B cell (primary cell): Measurements from ENCODE around the gene SEMA3G. TPM values are rescaled to one million over a fixed set of nuclear protein-coding genes. Genes with fewer than 3 reads are reported as not detected.

Experiments used
- ATAC-seq: fragments of 200-7000 bp; cut with Tn5 transposase; one replicate; pipeline ENCODE4 v1.10.0; 2021; ENCODE audit warnings: low read depth, mild to moderate bottlenecking, moderate number of reproducible peaks, moderate library complexity
- CTCF ChIA-PET: fragments of 350-600 bp; sonication (Branson Sonifier 250); formaldehyde crosslinking; loops from one replicate; lab custom pipeline; 2021; ENCODE audit warnings: antibody characterized with exemption, inconsistent platforms; lab: Charles Lee
- POLR2A ChIA-PET: fragments of 350-600 bp; sonication (Branson Sonifier 250); formaldehyde crosslinking; loops from one replicate; lab custom pipeline; 2021; ENCODE audit warnings: antibody characterized with exemption; lab: Charles Lee
- DNase-seq: peaks from one replicate; pipeline ENCODE4 v3.0.0; 2013
- H2AFZ ChIP-seq: 2 replicates; pipeline ENCODE4 v1.6.1; 2012; ENCODE audit warnings: mild to moderate bottlenecking, low read depth, low read length; ENCODE audit not compliant: insufficient read depth, poor library complexity, severe bottlenecking
- H3K27ac ChIP-seq, 2 donors: 1 replicate in 1 of 2; 2 replicates in 1 of 2; pipeline ENCODE4 v1.5.1; 2012 to 2013; ENCODE audit warnings: low read length in 2 of 2, mild to moderate bottlenecking in 2 of 2, moderate library complexity in 1 of 2
- H3K27me3 ChIP-seq, 4 experiments: fragments of 200-600 bp in 1 of 4; sonication (generic) in 1 of 4; replicated peaks in 1 of 4; 1 replicate in 2 of 4; 2 replicates in 2 of 4; pipeline versions ENCODE4 v1.6.1 to v1.7.0; 2013 to 2016; ENCODE audit warnings: low read length in 3 of 4, mild to moderate bottlenecking in 2 of 4, mixed read lengths in 1 of 4, moderate library complexity in 1 of 4; ENCODE audit not compliant: insufficient read depth in 4 of 4, control insufficient read depth in 3 of 4; ENCODE audit errors: control extremely low read depth in 1 of 4
- H3K36me3 ChIP-seq, 2 experiments: replicated peaks in 1 of 2; 1 replicate in 1 of 2; 2 replicates in 1 of 2; pipeline versions ENCODE4 v1.6.1 to v1.7.1; 2013; ENCODE audit warnings: low read length in 1 of 2; ENCODE audit not compliant: insufficient read depth in 2 of 2, control insufficient read depth in 1 of 2; ENCODE audit errors: control extremely low read depth in 1 of 2, extremely low read depth in 1 of 2
- H3K4me1 ChIP-seq, 2 donors: fragments of 200-600 bp in 1 of 2; sonication (generic) in 1 of 2; 1 replicate in 1 of 2; 2 replicates in 1 of 2; pipeline versions ENCODE4 v1.5.1 to v1.6.1; 2013 to 2017; ENCODE audit warnings: low read length in 2 of 2; ENCODE audit not compliant: control insufficient read depth in 2 of 2, insufficient read depth in 2 of 2
- H3K4me2 ChIP-seq: replicated peaks from 2 replicates; pipeline ENCODE3; 2012; ENCODE audit warnings: mild to moderate bottlenecking, low read depth, low read length; ENCODE audit not compliant: poor library complexity, severe bottlenecking
- H3K4me3 ChIP-seq, 5 experiments: fragments of 200-600 bp in 1 of 5; sonication (generic) in 1 of 5; 1 replicate in 3 of 5; 2 replicates in 2 of 5; pipeline versions ENCODE4 v1.5.1 to v1.7.0; 2011 to 2016; ENCODE audit warnings: low read length in 4 of 5, mild to moderate bottlenecking in 4 of 5, low read depth in 2 of 5, control low read depth in 1 of 5, moderate library complexity in 1 of 5; ENCODE audit not compliant: insufficient read depth in 1 of 5; ENCODE audit errors: control extremely low read depth in 1 of 5, extremely low read depth in 1 of 5
- H3K79me2 ChIP-seq: fragments of 200-600 bp; sonication (generic); one replicate; pipeline ENCODE4 v1.6.0; 2016; ENCODE audit warnings: low read length; ENCODE audit not compliant: control insufficient read depth, insufficient read depth
- H3K9ac ChIP-seq: fragments of 200-600 bp; sonication (generic); 2 replicates; pipeline ENCODE4 v1.6.1; 2017; ENCODE audit warnings: mild to moderate bottlenecking, low read length, moderate library complexity
- H3K9me3 ChIP-seq, 3 donors: one replicate each; pipeline versions ENCODE4 v1.6.1 to v1.7.1; 2013; ENCODE audit warnings: low read length in 2 of 3; ENCODE audit not compliant: control insufficient read depth in 2 of 3, insufficient read depth in 1 of 3; ENCODE audit errors: control extremely low read depth in 1 of 3
- H4K20me1 ChIP-seq: 2 replicates; pipeline ENCODE4 v1.6.0; 2012; ENCODE audit warnings: mild to moderate bottlenecking, low read length; ENCODE audit not compliant: insufficient read depth, control insufficient read depth, poor library complexity, severe bottlenecking
- H3K27ac Mint-ChIP-seq: one replicate; pipeline ENCODE4 v1.8.0; 2021; ENCODE audit warnings: mixed read lengths
- H3K27me3 Mint-ChIP-seq: one replicate; pipeline ENCODE4 v1.8.0; 2021; ENCODE audit warnings: mixed read lengths
- H3K4me1 Mint-ChIP-seq: one replicate; pipeline ENCODE4 v1.8.0; 2021; ENCODE audit warnings: mixed read lengths
- H3K4me3 Mint-ChIP-seq: one replicate; pipeline ENCODE4 v1.8.0; 2021; ENCODE audit warnings: mixed read lengths
- H3K9me3 Mint-ChIP-seq: one replicate; pipeline ENCODE4 v1.8.0; 2022; ENCODE audit warnings: mixed read lengths; ENCODE audit not compliant: insufficient read depth
- EZH2 ChIP-seq: IDR thresholded peaks from 2 replicates; pipeline ENCODE4 v1.6.1; 2012; ENCODE audit warnings: borderline replicate concordance, low read depth, mild to moderate bottlenecking, moderate library complexity, low read length; ENCODE audit not compliant: insufficient read depth, poor library complexity, severe bottlenecking
- WGBS: methylation state at CpG from one replicate; pipeline ENCODE4 v1.1.5; 2013; ENCODE audit warnings: missing lambda C conversion rate; ENCODE audit not compliant: insufficient coverage; 5-methylcytosine and 5-hydroxymethylcytosine counted together
- intact Hi-C: fragments of 100-400 bp; cut with micrococcal nuclease; formaldehyde crosslinking; loops from one replicate; pipeline ENCODE4 v1.10.0; 2022
- polyA plus RNA-seq: library from polyadenylated mRNA; depleted of rRNA; stranded (reverse); fragments of >200 nt; gene quantifications from 2 replicates; pipeline ENCODE4 v1.2.3, GENCODE V29; 2012
- total RNA-seq, 2 donors: library from RNA; stranded (reverse); fragments of 120-200 nt in 1 of 2; gene quantifications; 1 replicate in 1 of 2; 2 replicates in 1 of 2; pipeline versions ENCODE4 v1.2.3 to v1.2.4, GENCODE V29; 2013 to 2022
- TF ChIP-seq, protein P1 (sequence below): fragments of 200-600 bp; IDR thresholded peaks from one replicate; pipeline ENCODE4 v1.8.0; 2022; ENCODE audit warnings: antibody characterized with exemption, mild to moderate bottlenecking

Gene SEMA3G
- total and polyA plus RNA-seq, 2 donors (not counting 1 experiment from before 2014, with no cell fraction given): 0.10 to 0.42 TPM

DNA sequence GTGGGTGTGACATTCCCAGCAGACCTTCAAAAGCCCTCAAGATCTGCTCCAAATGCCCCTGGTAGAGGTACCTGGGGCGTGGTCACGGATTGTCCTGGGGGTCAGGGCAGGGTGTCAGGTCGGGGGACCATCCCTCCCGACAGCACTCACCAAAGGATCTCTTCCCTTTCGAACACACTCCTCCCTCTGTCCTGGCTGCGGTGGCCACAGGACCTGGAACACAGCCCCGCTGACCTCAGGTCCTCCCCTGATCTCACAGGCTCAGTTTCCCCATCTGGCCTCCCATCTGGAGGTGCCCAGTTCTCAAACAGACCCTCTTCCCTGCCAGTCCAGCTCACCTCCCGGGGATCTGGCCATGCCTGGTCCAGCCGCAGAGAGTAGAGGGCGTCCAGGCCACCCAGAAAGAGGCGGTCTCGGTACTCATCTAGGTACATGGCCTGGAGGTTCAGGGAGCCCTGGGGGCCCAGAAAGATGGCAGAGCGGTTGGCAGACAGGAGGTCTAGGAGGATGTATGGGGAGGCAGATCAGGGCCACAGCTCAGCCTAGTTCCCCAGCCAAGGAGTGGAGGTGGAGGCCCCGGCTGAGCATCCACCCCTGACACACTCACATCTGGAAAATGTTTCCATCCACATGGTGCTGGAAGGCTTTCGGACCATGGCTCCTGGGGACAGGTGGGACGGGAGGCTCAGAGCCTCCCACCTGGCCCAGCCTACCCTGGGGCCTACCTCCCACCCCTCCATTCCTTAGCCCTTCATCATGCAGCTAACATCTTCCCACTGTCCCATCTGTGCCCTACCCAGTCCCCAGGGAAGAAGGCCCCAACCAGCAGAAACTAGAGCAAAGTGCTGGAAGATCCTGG lies 2.3 kb downstream of the SEMA3G start:
- POLR2A ChIA-PET: no interaction called here
- CTCF ChIA-PET: no interaction called here
- no peak overlapping the region for H3K4me2 ChIP-seq

More for the DNA sequence above, 2.3 kb downstream of the SEMA3G start:
- no peaks in the 10 kb centered on the region for H3K27me3 Mint-ChIP-seq
- TF ChIP-seq, protein P1, sequence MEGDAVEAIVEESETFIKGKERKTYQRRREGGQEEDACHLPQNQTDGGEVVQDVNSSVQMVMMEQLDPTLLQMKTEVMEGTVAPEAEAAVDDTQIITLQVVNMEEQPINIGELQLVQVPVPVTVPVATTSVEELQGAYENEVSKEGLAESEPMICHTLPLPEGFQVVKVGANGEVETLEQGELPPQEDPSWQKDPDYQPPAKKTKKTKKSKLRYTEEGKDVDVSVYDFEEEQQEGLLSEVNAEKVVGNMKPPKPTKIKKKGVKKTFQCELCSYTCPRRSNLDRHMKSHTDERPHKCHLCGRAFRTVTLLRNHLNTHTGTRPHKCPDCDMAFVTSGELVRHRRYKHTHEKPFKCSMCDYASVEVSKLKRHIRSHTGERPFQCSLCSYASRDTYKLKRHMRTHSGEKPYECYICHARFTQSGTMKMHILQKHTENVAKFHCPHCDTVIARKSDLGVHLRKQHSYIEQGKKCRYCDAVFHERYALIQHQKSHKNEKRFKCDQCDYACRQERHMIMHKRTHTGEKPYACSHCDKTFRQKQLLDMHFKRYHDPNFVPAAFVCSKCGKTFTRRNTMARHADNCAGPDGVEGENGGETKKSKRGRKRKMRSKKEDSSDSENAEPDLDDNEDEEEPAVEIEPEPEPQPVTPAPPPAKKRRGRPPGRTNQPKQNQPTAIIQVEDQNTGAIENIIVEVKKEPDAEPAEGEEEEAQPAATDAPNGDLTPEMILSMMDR: no peak
- no peak for TF ChIP-seq EZH2
- H3K4me1 ChIP-seq: peaks cover 0 to 13% of the 10 kb centered on the region in 2 donors
- H2AFZ ChIP-seq: no peak overlapping the region
- H4K20me1 ChIP-seq: no peaks in the 10 kb centered on the region
- H3K27me3 ChIP-seq: no peaks in the 10 kb centered on the region
- intact Hi-C loops: no loop called here
- H3K4me3 ChIP-seq: no peak overlapping the region
- no peaks in the 10 kb centered on the region for H3K9me3 ChIP-seq
- H3K9me3 Mint-ChIP-seq: no peaks in the 10 kb centered on the region
- no peaks in the 10 kb centered on the region for H3K36me3 ChIP-seq
- peak overlapping the region; percentile 46 for H3K27ac Mint-ChIP-seq
- no peak overlapping the region for H3K9ac ChIP-seq
- H3K4me3 Mint-ChIP-seq: no peak overlapping the region
- 93% methylated on average over 14 of the region's 16 CpGs for WGBS
- peaks cover 6% of the 10 kb centered on the region for H3K4me1 Mint-ChIP-seq
- DNase-seq: no peak
- no peak overlapping the region for H3K27ac ChIP-seq
- H3K79me2 ChIP-seq: no peaks in the 10 kb centered on the region
- ATAC-seq: no peak
